ENCODE results near the gene SSH3.

SSH3 gene

DNA sequence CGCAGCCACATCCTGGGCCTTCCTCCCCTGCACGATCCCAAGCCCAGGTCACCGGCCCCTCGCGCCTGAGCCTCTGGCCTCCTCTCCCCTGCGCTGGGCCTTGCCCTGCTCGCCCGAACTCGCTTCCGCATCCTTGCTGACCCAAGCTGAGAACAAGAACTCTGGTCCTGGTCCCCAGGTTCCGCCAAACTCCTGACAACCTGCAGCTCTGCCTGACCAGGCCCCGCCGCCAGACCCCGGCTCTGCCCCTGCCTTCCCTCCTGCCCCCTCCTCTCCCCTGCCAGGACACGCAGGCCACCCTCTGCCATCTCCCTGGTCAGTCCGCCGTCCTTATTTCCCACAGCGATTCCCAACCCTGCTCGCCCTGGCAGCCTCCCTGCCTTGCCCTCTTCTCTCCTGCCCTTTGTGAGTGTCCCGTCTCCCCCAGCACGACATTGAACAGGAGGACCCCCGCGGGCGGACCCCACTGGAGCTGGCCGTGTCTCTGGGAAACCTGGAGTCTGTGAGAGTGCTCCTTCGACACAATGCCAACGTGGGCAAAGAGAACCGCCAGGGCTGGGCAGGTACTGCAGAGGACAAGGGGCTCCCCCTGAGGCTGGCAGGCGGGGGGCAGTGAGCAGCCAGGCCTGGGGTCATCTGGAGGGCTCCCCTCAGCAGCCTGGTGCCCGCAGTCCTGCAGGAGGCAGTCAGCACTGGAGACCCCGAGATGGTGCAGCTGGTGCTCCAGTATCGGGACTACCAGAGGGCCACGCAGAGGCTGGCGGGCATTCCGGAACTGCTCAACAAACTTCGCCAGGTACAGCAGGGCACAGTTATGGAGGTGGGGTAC is 13.5 kb upstream of the SSH3 start:
- TF ChIP-seq SPI1 (IDR thresholded peaks at IDR 0.05; ENCODE audit: borderline replicate concordance, low read depth): no peak
- TF ChIP-seq POLR2AphosphoS5 (IDR thresholded peaks at IDR 0.05; ENCODE audit: low read depth): no peak; the same call in 1 of the 2 replicates
- TF ChIP-seq, protein P1, sequence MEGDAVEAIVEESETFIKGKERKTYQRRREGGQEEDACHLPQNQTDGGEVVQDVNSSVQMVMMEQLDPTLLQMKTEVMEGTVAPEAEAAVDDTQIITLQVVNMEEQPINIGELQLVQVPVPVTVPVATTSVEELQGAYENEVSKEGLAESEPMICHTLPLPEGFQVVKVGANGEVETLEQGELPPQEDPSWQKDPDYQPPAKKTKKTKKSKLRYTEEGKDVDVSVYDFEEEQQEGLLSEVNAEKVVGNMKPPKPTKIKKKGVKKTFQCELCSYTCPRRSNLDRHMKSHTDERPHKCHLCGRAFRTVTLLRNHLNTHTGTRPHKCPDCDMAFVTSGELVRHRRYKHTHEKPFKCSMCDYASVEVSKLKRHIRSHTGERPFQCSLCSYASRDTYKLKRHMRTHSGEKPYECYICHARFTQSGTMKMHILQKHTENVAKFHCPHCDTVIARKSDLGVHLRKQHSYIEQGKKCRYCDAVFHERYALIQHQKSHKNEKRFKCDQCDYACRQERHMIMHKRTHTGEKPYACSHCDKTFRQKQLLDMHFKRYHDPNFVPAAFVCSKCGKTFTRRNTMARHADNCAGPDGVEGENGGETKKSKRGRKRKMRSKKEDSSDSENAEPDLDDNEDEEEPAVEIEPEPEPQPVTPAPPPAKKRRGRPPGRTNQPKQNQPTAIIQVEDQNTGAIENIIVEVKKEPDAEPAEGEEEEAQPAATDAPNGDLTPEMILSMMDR (IDR thresholded peaks at IDR 0.05; ENCODE audit: insufficient read depth, low read length): no peak
- TF ChIP-seq GABPA (IDR thresholded peaks at IDR 0.05; ENCODE audit: low read depth): no peak
- TF ChIP-seq, protein P2, sequence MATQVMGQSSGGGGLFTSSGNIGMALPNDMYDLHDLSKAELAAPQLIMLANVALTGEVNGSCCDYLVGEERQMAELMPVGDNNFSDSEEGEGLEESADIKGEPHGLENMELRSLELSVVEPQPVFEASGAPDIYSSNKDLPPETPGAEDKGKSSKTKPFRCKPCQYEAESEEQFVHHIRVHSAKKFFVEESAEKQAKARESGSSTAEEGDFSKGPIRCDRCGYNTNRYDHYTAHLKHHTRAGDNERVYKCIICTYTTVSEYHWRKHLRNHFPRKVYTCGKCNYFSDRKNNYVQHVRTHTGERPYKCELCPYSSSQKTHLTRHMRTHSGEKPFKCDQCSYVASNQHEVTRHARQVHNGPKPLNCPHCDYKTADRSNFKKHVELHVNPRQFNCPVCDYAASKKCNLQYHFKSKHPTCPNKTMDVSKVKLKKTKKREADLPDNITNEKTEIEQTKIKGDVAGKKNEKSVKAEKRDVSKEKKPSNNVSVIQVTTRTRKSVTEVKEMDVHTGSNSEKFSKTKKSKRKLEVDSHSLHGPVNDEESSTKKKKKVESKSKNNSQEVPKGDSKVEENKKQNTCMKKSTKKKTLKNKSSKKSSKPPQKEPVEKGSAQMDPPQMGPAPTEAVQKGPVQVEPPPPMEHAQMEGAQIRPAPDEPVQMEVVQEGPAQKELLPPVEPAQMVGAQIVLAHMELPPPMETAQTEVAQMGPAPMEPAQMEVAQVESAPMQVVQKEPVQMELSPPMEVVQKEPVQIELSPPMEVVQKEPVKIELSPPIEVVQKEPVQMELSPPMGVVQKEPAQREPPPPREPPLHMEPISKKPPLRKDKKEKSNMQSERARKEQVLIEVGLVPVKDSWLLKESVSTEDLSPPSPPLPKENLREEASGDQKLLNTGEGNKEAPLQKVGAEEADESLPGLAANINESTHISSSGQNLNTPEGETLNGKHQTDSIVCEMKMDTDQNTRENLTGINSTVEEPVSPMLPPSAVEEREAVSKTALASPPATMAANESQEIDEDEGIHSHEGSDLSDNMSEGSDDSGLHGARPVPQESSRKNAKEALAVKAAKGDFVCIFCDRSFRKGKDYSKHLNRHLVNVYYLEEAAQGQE (IDR thresholded peaks at IDR 0.05; ENCODE audit: insufficient replicate concordance, low read depth): no peak
- Histone ChIP-seq H3K27ac (replicated peaks) (peak overlapping the region; percentile 82), H3K27me3 (ENCODE audit: insufficient read depth, poor library complexity, severe bottlenecking) (no peaks in the 10 kb centered on the region), H3K4me3 (replicated peaks; ENCODE audit: insufficient read depth, low read length) (peak overlapping the region; percentile 66)
- peak in 1 of 2 experiments; percentile 38 for DNase-seq (ENCODE audit: low read depth in 1 of 2, low spot score in 1 of 2)

DNA sequence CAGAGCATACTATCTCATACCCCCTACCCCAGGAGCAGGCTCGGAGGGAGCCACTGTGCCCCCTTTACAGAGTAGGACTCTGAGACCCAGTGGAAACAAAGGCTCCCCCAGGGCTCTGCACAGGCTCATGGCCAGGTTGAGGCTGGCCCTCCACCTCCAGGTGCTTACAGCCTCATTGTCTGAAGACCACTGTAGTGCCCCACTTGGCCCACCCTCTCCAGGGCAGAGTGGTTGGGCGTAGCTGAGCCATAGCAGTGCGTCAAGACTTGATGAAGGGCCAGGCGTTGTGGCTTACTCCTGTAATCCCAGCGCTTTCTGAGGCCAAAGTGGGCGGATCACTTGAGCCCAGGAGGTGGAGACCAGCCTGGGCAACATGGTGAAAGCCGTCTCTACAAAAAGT is 12.5 kb upstream of the SSH3 start:
- H3K27ac ChIP-seq (replicated peaks): peak overlapping the region; percentile 82
- peak overlapping the region; percentile 66 for H3K4me3 ChIP-seq (replicated peaks; ENCODE audit: insufficient read depth, low read length)
- TF ChIP-seq, protein P2 (IDR thresholded peaks at IDR 0.05; ENCODE audit: insufficient replicate concordance, low read depth): no peak
- TF ChIP-seq GABPA (IDR thresholded peaks at IDR 0.05; ENCODE audit: low read depth) (no peak), SPI1 (IDR thresholded peaks at IDR 0.05; ENCODE audit: borderline replicate concordance, low read depth) (no peak), POLR2AphosphoS5 (IDR thresholded peaks at IDR 0.05; ENCODE audit: low read depth) (no peak)
- TF ChIP-seq, protein P1 (IDR thresholded peaks at IDR 0.05; ENCODE audit: insufficient read depth, low read length): no peak
- H3K27me3 ChIP-seq (ENCODE audit: insufficient read depth, poor library complexity, severe bottlenecking): no peaks in the 10 kb centered on the region
- DNase-seq (ENCODE audit: low read depth in 1 of 2, low spot score in 1 of 2): peak in 1 of 2 experiments; percentile 22

DNA sequence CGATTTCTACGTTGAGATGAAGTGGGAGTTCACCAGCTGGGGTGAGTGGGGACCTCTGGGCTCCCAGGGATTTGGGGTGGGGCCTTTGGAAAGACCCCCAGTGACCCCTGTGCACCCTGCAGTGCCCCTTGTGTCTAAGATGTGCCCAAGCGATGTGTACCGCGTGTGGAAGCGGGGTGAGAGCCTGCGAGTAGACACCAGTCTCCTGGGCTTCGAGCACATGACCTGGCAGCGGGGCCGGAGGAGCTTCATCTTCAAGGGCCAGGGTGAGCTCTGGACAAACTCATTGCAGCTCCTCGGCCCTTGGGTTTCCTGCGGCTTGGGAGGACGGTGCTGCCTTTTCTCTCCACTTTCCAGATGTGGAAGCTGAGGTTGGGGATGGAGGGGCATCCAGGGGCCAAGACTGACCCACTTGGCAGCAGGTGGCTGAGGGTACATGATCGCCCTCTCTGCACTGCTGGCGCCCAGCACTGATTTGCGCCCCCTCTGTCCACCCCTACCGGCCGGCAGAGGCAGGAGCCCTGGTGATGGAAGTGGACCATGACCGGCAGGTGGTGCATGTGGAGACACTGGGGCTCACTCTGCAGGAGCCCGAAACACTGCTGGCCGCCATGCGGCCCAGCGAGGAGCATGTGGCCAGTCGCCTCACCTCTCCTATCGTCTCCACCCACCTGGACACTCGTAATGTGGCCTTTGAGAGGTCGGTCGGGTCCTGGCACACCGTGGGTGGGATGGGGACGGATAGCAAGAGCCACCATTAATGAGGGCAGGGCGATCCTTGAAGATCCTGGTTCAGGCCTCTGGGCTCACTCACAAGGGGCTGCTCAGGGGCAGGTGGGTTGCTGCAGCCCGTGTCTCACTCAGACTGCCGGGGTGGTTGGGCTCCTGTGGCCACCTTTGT is 11.6 kb upstream of the SSH3 start:
- H3K27me3 ChIP-seq (ENCODE audit: insufficient read depth, poor library complexity, severe bottlenecking): no peaks in the 10 kb centered on the region
- no peak overlapping the region; the same call in 1 of the 2 replicates for H3K27ac ChIP-seq (replicated peaks)
- peak overlapping the region; percentile 66 for H3K4me3 ChIP-seq (replicated peaks; ENCODE audit: insufficient read depth, low read length)
- TF ChIP-seq SPI1 (IDR thresholded peaks at IDR 0.05; ENCODE audit: borderline replicate concordance, low read depth) (no peak), POLR2AphosphoS5 (IDR thresholded peaks at IDR 0.05; ENCODE audit: low read depth) (no peak), GABPA (IDR thresholded peaks at IDR 0.05; ENCODE audit: low read depth) (no peak)
- TF ChIP-seq, protein P2 (IDR thresholded peaks at IDR 0.05; ENCODE audit: insufficient replicate concordance, low read depth): no peak
- TF ChIP-seq, protein P1 (IDR thresholded peaks at IDR 0.05; ENCODE audit: insufficient read depth, low read length): no peak
- DNase-seq (ENCODE audit: low read depth in 1 of 2, low spot score in 1 of 2): no peak

Data from HL-60 (cell line).